ENCODE results near the gene LCTL.

- TF ChIP-seq CTCF (IDR thresholded peaks at IDR 0.05) (no peak), POLR2A (IDR thresholded peaks at IDR 0.05) (no peak)
Observed at GRCh38 chr15:66555685-66556084, 10.1 kb downstream of the LCTL start.
